RWPE1 (cell line): Measurements from ENCODE around the gene RSPH9.

ENCODE experiments used
- CTCF ChIA-PET: fragments of 350-600 bp; sonication (Branson Sonifier 250); formaldehyde crosslinking; extraction: SDS; loops from one replicate; lab custom pipeline; 2021; lab: Yijun Ruan, JAX
- POLR2A ChIA-PET: fragments of 400-600 bp; formaldehyde crosslinking; extraction: SDS; loops from one replicate; lab custom pipeline; 2020; ENCODE audit warnings: antibody characterized with exemption; ENCODE audit not compliant: low non-redundant PET; lab: Yijun Ruan, JAX
- DNase-seq: peaks from one replicate; pipeline ENCODE4 v3.0.0; 2012; ENCODE audit warnings: low spot score
- H3K27ac ChIP-seq: fragments of 450-650 bp; 2 replicates; pipeline ENCODE4 v1.5.1; 2017
- TF ChIP-seq, protein P1 (sequence below): fragments of 450-650 bp; conservative IDR thresholded peaks from 2 replicates; pipeline ENCODE4 v1.5.1; 2017; ENCODE audit warnings: low read depth, mild to moderate bottlenecking

Gene RSPH9

GRCh38 chr6:43714311-43715055 lies 69.6 kb downstream of the RSPH9 start:
- CTCF ChIA-PET = interaction anchor here (0.6 to 0.9 kb wide), 3 partner anchors 34 to 589 kb away, joined by 3 to 4 read pairs (median 3); no protein-coding TSS in a partner anchor
- no peak for DNase-seq
- TF ChIP-seq, protein P1, sequence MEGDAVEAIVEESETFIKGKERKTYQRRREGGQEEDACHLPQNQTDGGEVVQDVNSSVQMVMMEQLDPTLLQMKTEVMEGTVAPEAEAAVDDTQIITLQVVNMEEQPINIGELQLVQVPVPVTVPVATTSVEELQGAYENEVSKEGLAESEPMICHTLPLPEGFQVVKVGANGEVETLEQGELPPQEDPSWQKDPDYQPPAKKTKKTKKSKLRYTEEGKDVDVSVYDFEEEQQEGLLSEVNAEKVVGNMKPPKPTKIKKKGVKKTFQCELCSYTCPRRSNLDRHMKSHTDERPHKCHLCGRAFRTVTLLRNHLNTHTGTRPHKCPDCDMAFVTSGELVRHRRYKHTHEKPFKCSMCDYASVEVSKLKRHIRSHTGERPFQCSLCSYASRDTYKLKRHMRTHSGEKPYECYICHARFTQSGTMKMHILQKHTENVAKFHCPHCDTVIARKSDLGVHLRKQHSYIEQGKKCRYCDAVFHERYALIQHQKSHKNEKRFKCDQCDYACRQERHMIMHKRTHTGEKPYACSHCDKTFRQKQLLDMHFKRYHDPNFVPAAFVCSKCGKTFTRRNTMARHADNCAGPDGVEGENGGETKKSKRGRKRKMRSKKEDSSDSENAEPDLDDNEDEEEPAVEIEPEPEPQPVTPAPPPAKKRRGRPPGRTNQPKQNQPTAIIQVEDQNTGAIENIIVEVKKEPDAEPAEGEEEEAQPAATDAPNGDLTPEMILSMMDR = no peak
- H3K27ac ChIP-seq = no peak overlapping the region
- POLR2A ChIA-PET = no interaction called here

- no peak for DNase-seq
- ChIA-PET POLR2A (no interaction called here), CTCF (interaction anchor here (0.6 to 0.9 kb wide), 3 partner anchors 34 to 588 kb away, joined by 3 to 4 read pairs (median 3); no protein-coding TSS in a partner anchor)
- H3K27ac ChIP-seq = no peak overlapping the region
- TF ChIP-seq, protein P1 = no peak
These were observed 70.4 kb downstream of the RSPH9 start for GRCh38 chr6:43715056-43715788.

GRCh38 chr6:43716099-43716498 lies 71.3 kb downstream of the RSPH9 start:
- no peak for DNase-seq
- no peak overlapping the region for H3K27ac ChIP-seq
- CTCF ChIA-PET = no interaction called here
- POLR2A ChIA-PET = no interaction called here
- TF ChIP-seq, protein P1 = no peak

GRCh38 chr6:43717389-43717788 lies 72.6 kb downstream of the RSPH9 start:
- POLR2A ChIA-PET = no interaction called here
- DNase-seq = no peak
- CTCF ChIA-PET = no interaction called here
- TF ChIP-seq, protein P1 = no peak
- no peak overlapping the region for H3K27ac ChIP-seq

GRCh38 chr6:43717822-43718221 lies 73.0 kb downstream of the RSPH9 start:
- ChIA-PET POLR2A (no interaction called here), CTCF (no interaction called here)
- TF ChIP-seq, protein P1 = no peak
- no peak for DNase-seq
- no peak overlapping the region for H3K27ac ChIP-seq

DNA sequence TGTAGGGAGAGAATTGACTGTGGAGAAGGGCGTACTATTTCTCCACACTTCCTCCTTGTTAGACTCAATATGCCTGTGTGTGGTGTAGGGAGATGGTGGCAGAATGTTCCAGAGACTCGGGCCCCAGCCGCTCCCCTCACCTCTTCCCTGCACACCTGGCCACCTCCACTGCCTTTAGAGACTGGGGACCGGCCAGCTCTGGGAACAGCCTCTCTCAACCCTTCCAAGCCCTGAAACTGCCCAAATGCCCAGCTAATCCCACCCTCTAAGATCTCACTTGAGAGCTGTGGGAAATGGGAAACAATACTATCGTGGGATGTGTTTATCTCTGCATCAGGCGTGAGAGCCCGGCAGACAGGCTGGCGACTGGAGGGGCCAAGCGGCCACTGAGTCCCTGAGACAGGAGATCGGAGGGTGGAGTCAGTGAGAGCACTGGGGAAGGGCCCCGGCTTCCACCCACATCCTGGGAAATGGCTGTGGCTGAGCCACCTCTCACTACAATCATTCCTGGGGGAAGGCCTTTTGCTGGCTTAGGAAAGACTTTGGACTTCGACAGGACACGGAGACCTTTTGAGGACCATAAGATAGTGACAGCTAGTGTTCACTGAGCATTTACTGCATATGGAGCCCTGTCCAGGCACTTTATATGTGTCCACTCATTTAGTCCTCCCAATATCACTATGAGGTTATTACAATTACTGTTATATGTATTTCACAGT lies 73.7 kb downstream of the RSPH9 start:
- CTCF ChIA-PET = no interaction called here
- no peak for DNase-seq
- TF ChIP-seq, protein P1 = no peak
- no peak overlapping the region for H3K27ac ChIP-seq
- POLR2A ChIA-PET = no interaction called here
